GM11168 (cell line): ENCODE results near the gene LRP8.

Source experiments
- in situ Hi-C: fragments of 300-500 bp; cut with MboI; formaldehyde crosslinking; loops from one replicate; pipeline ENCODE4 v1.12.0; 2022; ENCODE audit warnings: low sequenced_read_pairs; ENCODE audit not compliant: unreplicated experiment

Gene LRP8

DNA sequence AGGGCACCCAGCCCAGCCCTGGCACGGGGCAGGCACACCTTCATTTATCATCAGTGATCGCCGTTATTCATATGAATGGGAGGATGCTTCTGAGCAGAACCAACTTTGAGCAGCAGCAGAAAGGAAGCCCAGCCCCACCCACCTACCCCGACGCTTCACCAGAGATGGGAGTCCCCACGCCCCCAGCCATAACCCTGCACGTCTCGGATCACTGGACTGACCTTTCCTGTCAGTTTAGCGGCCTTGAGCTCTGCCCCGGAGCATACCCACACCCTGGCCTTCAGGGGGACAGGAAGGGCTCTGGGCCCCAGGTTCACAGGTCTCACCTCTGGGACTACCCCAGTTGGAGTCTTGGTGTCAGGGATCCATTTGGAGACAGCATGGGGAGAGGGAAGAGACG is 18.1 kb downstream of the LRP8 start:
- in situ Hi-C loops = no loop called here

DNA sequence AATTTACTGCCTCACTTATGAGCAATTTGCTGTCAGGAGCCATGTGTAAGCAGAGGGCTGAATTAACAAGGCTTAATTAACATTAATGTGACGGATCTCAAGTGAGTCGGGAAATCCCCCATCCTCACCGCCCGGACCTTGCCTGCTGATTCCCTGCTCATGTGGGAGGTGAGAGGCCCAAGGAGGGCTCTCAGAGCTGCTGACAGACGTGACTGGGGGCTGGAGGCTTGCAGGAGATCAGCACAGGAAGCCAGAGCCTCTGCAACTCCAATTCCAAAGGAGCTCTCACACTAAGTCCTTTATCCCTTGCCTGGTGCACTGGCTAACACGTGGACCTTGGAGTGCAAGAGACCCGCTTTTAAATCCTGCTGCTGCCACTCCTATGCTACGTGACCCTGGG is 19.4 kb downstream of the LRP8 start:
- in situ Hi-C loops = no loop called here

DNA sequence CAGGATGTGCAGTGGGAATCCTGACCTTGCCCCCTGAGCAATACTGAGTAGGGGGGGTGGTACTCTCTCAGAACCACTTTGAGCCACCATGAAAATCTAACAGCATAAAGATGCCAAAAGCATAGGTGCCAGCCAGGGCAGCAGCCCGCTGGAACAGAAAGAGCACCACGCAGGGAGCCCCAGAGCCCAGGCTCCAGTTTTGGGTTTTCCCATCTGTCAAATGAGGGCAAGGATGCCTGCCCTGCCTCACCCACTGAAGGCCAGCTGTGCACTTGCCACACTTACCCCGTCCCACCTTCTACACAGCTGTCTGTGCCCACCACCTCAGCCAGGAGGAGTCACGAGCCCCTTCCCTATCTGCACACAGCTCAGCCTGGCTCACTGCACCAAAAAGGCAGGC is 20.8 kb downstream of the LRP8 start:
- in situ Hi-C loops = no loop called here

DNA sequence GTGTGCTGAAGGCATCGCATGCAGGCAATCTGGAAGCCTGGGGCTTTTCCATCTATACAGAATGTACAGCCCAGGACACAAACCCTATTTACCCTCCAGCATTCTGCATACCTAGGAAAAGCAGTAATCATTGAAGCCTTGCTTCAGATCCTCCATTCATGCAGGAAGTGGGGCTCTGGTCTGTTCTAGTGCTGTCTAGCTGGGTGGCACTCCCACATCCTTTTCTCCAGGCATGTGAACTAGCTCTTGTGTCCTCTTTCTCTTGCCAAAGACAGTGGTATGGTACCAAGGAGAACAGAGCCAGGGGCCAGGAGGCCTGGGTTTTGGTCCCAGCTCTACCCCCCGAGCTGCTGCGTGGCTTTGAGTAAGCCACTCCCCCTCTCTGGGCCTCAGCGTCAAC is 21.7 kb downstream of the LRP8 start:
- in situ Hi-C loops = no loop called here

DNA sequence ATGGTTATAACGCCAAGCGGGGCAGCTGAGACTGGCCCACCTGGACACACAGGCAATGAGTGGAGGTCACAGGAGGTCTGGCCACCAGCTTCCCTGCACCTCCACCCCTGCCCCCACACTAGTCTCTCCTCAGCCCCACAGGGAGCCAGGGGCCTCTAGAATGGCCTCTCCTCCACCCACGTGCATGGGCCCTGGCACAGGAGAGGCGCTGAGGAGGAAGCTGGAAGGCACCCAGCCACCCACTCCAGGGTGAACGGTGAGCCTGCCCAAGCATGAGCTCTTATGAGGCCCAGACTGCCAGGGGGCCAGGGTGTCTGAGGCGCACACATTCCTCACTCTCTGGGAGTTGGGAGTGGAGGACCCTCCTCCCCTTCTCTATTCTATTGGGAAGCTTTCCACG is 22.2 kb downstream of the LRP8 start:
- in situ Hi-C loops = no loop called here

DNA sequence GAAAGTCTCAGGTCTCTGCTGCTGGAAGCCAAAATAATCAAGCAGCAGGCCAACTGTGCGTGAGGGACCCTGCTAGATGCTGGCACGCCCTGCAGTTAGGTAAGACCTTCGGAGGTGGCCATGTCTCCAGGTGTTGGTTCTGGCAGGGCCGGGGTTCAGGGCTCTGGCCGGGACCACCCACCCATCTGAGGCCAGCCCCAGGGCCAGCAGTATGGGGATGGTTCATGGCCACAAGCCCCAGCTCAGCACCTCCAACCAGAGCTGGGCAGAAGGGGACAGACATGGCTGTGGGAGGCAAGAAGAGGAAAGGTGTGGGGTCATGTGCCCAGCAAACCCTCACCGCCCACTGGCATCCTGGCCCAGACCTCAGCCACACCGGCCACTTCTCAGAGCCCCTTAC is 23.3 kb downstream of the LRP8 start:
- in situ Hi-C loops = no loop called here

DNA sequence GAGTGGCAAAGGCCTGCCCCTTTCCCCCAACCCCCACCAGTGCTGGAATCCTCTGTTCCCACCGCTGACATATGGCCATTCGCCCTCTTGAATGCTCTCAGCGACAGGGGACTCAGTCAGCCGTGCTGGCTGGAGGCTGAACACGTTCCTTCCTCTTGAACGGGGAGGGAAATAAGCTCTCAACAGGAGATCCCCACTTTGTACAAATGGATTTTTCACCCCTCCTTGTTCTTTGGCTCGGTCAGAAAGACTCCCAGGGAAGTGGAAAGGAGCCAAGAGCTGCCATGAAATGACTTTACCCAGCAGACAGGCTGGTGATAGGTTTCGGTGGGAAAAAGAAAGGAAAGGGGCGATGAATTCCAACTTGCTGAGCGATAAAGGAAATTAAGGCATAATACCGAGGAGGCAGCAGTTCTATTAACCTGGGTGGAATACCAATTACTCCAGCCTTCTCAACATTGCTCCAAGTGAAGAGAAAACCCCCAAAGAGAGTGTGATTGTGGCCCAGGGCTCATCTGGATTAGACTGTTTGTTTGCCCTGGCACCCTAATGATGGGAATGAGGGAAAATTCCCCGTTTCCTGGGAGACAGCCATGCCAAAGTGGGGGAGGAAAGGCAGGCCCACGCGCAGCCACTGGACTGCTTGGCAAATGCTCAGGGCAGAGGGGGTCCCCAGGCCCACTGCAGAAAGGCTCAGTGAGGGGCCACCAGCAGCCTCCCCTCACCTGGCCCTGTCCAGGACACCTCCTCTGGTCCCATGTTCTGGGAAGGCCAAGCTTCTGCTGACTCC is 23.9 kb downstream of the LRP8 start:
- in situ Hi-C loops = no loop called here

DNA sequence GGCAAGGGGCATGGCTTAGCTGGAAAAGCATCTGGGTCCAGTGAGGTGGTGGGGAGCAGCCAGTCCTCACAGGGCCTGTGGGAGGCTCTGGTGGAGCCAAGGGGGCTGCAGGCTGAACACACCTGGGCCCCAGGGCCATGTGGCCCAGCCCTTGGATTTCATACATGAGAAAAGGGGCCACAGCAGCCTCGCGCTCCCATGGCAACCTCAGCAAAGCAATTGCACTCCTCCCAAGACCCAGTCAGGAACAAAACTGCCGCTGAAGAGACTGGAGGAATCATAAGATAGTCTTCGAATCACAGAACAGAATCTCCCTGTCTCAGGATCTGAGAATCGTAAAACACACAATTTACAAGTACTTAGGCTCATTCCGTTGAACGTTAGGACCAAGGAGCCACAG is 24.6 kb downstream of the LRP8 start:
- in situ Hi-C loops = no loop called here

DNA sequence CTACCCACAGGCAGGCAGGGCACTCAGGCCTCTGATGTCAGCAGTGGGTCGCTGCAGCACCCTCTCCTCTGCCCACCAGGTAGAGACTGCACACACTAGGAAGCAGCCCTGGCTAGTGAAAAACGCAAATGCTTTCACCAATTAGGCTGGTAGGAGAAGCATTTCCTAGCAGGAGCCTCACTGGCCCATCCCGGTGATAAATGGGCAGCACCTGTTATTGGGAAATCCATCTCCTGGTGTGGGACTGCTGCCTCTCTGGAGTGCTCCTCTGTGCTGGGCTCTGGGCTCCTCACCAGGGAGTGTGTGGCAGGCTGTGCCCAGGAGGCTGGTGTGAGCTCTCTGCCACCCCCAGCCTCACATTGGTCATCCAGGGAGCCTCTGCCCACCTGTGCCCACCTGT is 28.6 kb downstream of the LRP8 start:
- in situ Hi-C loops = no loop called here

DNA sequence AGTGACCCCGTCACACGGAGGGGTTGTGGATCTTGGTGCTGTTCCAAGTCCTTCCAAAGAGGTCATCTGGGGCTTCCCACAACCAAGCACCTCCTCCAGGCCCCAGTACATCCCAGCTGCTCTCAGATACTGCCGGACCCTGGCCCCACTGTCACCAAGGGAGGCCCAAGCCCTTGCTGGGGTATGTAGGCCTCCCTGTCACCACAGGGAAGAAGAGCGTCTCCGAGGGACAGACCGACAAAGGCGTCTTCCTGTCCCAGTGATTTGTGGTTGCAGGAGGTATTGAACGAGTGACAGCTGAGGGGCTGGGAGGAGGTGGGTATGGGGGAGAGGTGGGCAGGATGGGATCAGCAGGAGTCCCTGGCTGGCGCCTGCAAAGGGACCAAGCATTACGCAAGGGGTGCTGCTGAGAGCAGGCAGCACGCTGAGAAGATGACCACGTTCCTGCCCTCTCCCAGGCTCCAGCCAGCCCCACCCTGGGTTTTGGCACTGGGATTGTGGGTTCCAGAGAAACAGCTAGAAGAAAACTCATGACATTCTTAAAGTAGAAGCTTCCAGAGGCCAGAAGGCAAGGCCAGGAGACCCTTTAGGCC is 29.7 kb downstream of the LRP8 start:
- in situ Hi-C loops = no loop called here

DNA sequence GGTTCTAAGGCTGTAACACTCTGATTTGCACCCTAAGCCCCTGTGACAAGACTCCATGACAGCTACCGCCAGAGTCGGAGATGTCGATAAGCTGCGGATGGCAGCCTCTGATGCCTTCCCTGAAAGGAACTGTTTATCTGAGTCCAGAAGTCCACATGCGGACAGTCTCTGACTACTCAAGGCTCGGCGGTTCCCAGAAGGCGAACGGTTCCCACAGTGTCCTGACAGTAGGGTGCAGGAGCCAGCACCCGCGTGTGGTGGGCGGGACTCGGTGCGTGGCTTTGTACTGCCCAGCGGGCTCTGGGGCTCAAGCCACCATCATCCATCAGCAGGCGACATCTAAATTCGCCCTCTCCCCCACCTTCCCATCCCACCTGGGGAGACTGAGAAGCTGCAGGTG is 30.7 kb downstream of the LRP8 start:
- in situ Hi-C loops = no loop called here

DNA sequence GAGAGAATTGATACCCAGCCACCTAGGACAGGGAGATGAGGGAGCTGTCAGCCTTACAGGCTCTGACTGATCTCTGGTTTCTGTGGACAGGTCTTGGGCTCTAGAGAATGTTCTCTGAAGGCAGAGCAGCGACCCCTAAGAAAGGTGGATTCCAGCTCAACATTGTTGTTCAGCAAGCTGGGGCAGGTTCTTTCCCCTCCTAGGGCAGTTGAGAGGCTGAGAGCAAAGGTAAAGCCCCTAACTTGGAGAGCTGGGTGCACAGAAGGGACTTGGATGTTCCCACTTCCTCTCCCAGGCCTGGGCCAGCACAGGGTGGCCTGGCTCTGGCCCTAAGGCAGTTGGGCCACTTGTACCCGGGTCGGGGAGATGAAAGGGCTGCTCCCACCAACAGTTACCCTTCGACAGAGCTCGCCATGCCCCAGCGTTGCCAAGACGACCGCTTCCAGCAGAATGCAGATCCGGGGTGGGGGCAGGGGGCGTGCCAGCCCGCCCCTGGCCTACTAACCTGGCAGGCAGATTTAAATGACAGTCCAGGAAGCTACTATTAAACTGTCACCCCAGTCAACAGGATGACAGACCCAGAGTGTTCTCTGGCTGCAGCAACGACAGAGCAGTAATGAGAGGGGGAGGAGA is 31.6 kb downstream of the LRP8 start:
- in situ Hi-C loops = no loop called here

DNA sequence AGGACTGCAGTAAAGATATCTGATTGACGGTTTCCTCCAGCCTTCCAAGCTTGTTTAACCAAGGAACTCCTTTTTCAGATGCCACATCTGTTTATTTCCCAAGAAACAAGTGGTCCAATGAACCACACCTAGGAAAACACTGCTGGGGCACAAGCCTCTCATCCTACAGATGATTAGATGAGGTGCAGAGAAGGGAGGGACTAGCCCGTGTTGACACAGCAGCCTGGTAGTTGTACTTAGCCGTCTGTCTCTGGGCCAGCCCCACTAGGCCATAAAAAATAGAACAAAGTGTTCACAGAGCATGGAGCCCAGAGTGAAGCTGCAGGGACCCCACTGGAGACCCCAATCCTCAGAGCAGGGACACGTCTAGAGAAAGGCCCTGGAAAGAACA is 32.1 kb downstream of the LRP8 start:
- in situ Hi-C loops = no loop called here

DNA sequence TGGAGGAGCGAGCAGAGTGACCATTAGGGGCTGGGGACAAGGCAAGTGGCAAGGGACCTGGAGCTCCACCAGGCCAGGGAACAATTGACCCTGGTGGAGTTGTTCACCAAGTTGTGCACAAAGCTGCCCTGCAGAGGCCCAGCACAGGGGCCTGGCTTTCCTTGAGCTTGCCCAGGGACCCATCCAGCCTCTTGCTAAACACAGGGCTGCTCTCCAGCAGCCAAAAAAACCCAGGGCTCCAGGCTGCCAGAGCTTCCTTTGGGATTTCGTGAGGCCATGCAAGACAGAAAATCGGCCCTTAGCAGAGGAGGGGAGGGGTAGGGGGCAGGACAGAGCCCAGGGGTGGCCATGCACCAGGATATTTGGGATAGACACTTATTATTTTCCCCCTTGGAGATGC is 32.6 kb downstream of the LRP8 start:
- in situ Hi-C loops = no loop called here

DNA sequence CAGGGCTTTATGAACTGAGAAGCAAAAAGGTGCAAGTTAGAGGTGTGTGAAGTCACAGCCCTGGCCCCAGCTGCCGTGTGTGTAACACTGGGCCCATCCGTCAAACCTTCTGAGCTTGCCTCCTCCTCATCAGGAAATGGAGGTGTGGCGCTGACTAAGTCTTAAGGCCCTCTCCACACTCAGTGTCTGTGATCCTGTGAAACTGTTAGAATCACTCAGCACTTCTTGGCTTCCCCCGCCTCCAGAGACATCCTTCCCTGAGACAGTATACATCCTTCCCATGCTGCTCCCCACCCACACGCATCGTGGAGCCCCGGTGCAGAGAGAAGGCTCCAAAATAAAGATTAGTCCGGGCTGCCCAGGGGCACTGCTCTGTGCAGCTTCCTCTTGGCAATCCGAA is 33.3 kb downstream of the LRP8 start:
- in situ Hi-C loops = no loop called here

DNA sequence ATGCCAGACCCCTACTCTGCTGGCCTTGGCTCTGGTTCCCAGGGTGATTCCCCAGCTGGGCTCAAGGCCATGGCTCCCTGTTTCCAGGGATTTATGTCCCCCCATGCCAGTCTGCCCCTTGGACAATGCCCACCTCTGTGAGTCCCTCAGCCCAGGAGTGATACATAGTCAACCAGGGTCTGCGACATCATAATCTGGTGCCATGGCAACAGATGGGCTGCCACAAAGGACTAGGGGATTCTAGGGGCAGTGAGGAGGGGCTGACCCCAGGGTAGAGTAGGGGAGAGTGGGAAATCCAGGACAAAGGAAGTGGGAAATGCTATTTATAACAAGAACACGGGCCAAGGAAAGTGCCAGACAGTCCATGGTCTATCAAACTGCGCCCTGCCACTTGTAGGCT is 33.8 kb downstream of the LRP8 start:
- in situ Hi-C loops = no loop called here

DNA sequence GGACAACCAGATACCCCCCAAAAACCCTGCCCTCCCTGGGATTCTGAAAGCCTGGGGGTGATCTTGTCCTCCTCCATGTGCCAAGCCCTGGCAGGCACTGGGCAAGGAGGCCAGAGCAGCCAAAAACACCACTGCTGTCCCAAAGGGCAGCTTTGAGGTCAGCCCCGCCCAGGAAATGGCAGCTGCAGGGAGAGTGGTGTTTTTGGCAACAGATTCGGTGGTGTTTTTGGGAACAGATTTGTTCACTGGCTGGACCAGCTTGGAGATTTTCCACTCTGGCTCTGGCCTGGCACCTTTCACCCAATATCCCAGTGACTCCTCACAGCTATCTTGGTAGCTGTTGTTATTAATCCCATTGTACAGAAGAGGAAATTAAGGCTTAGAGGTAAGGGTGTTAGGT is 34.7 kb downstream of the LRP8 start:
- in situ Hi-C loops = no loop called here

DNA sequence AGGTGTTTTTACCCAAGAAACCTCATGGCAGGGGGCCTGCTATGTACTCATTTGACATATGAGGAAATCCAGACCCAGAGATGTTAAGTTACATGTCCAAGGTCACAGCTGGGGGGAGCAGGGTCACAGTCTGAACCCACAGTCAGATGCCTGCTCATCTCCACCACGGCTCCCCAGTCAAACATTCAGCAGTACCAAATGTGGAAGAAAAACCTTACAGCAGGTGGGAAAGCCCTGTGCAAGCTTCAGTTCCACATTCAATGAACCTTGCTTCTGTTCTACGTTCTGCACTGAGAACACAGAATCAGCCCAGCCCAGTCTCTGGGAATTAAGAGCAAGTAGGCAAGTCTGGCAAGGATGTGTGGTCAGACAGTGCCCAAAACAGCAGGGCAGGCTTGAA is 35.2 kb downstream of the LRP8 start:
- in situ Hi-C loops = no loop called here

DNA sequence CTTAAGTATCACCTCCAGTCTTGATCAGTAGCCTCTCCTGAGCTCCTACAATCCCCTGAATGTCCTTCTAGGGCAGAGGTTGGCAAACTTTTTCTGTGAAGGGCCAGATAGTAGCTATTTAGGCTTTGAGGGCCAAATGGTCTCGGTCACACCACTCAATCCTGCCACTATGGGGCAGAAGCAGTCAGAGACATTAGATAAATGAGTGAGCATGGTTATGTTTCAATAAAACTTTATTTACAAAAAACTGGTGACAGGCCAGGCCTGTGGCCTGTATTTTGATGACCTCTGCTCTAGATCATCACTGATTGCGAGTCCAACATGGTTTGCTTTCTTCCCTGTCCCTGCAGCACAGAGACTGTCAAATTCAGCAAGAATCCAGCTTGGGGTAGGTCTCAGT is 36.3 kb downstream of the LRP8 start:
- in situ Hi-C loops = no loop called here

DNA sequence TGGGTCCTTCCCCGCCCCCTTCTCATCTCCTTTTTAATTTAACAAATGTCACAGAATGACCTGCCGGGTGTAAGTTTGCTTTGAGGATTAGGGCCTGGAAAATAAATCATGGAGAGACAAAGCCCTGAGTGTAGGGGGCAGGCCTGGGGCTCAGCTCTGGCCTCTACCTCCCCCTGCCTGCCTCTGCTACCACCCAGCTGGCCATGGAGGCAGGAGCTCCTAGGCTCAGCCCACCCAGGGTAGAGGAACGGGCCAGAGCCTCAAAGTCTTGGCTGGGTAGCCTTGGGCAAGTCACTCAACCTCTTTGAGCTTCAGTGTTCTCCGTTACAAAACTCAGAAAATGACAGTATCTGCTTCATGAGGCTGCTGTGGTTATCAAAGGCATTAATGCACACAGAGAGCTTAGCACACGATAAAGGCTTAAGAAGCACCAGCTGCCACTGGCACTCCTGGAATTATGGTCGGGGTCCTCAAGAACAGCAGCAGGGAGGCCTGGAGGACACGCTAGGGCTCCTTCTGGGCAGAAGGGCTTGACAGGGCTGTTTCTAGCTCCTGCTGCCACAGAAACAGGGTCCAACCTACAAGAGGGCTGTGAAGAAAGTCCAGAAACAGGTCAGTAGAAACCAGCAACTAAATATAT is 39.0 kb downstream of the LRP8 start:
- in situ Hi-C loops = no loop called here

DNA sequence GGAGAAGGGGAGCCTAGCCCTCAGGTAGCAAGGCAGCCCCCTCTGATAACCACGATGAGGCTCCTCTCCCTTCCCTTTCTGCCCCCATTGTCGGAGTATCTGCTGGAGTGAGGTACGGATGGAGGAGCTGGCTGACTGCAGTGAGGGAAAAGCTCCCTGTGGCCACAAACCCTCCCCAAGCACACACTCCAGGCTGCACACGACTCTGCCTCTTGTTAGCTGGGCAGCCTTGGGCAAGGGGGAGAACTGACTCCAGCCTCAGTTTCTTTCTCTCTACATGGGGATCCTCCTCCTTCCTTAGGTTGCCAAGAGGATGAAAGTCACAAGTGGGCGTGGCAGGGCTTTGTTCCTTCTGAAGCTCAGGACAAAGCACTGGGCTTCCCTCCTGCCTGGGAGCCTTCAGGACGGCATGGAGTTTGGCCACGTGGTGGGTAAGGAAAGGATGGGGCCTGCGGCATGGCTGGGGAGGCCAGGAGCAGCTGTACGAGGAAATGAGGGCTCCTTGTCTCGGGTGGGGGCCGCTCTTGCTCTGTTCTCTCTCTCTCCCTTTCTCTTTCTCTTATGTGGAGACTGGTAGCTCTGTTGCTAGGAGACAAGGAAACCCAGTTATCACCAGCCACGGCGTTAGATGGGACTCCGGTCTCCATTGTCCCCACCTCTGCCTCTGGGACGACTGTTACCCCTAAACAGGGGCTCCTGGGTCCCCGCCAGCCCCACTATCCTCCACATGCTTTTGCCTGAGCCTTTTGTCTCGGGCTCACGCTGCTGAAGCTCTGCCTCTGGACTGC is 39.7 kb downstream of the LRP8 start:
- in situ Hi-C loops = no loop called here
